Skeletal muscle cell (primary cell): Measurements from ENCODE around the gene CLTRN.
"Not testable (repeated sequence)": the region's sequence is repeated elsewhere in the genome, so short reads cannot be mapped to it uniquely, and the experiment has no call there.

Source experiments
- DNase-seq: peaks from one replicate; pipeline ENCODE4 v3.0.0-alpha.2; 2010; ENCODE audit warnings: low read depth
- H3K4me3 ChIP-seq: 2 replicates; pipeline ENCODE4 v1.5.1; 2011; ENCODE audit warnings: low read depth, mild to moderate bottlenecking, control low read depth, low read length, moderate library complexity

CLTRN gene

GRCh38 chrX:15654804-15655203 is 9.8 kb downstream of the CLTRN start:
- not testable (repeated sequence) for DNase-seq, H3K4me3 ChIP-seq

GRCh38 chrX:15653961-15654360 is 10.6 kb downstream of the CLTRN start:
- DNase-seq: no peak
- H3K4me3 ChIP-seq: no peak overlapping the region

- not testable (repeated sequence) for DNase-seq, H3K4me3 ChIP-seq
Observed at GRCh38 chrX:15647510-15647909, 17.1 kb downstream of the CLTRN start.

GRCh38 chrX:15646543-15646942 is 18.1 kb downstream of the CLTRN start:
- H3K4me3 ChIP-seq: no peak overlapping the region
- no peak for DNase-seq

GRCh38 chrX:15646031-15646430 is 18.6 kb downstream of the CLTRN start:
- no peak for DNase-seq
- no peak overlapping the region for H3K4me3 ChIP-seq

- H3K4me3 ChIP-seq: no peak overlapping the region
- no peak for DNase-seq
Observed at GRCh38 chrX:15645266-15645665, 19.3 kb downstream of the CLTRN start.

GRCh38 chrX:15644560-15644872 is 20.1 kb downstream of the CLTRN start:
- DNase-seq: no peak
- H3K4me3 ChIP-seq: no peak overlapping the region

GRCh38 chrX:15643786-15644559 is 20.6 kb downstream of the CLTRN start:
- H3K4me3 ChIP-seq: no peak overlapping the region
- no peak for DNase-seq

GRCh38 chrX:15631637-15632036 is 33.0 kb downstream of the CLTRN start:
- H3K4me3 ChIP-seq: no peak overlapping the region
- no peak for DNase-seq

- no peak for DNase-seq
- H3K4me3 ChIP-seq: no peak overlapping the region
Observed at GRCh38 chrX:15623054-15623453, 41.6 kb downstream of the CLTRN start.

GRCh38 chrX:15619053-15619755 is 45.4 kb downstream of the CLTRN start:
- H3K4me3 ChIP-seq: no peak overlapping the region
- DNase-seq: peak; percentile 4

GRCh38 chrX:15617111-15617510 is 47.5 kb downstream of the CLTRN start:
- peak; percentile 4 for DNase-seq
- no peak overlapping the region for H3K4me3 ChIP-seq

- H3K4me3 ChIP-seq: no peak overlapping the region
Observed at GRCh38 chrX:15616531-15616930, 48.1 kb downstream of the CLTRN start.

GRCh38 chrX:15607067-15607466 is 57.5 kb downstream of the CLTRN start:
- no peak for DNase-seq
- no peak overlapping the region for H3K4me3 ChIP-seq

More at GRCh38 chrX:15616531-15616930, 48.1 kb downstream of the CLTRN start:
- peak; percentile 24 for DNase-seq

GRCh38 chrX:15606136-15606535 is 58.5 kb downstream of the CLTRN start:
- DNase-seq: no peak
- no peak overlapping the region for H3K4me3 ChIP-seq

- DNase-seq: no peak
- H3K4me3 ChIP-seq: no peak overlapping the region
Observed at GRCh38 chrX:15605226-15605625, 59.4 kb downstream of the CLTRN start.

GRCh38 chrX:15602761-15603160 is 61.8 kb downstream of the CLTRN start:
- DNase-seq: no peak
- H3K4me3 ChIP-seq: no peak overlapping the region

GRCh38 chrX:15601932-15602331 is 62.7 kb downstream of the CLTRN start:
- DNase-seq: no peak
- H3K4me3 ChIP-seq: no peak overlapping the region

GRCh38 chrX:15600745-15601144 is 63.9 kb downstream of the CLTRN start, which contains the start of gene ACE2:
ACE2 (minus strand) TSS chrX:15600960; CDS start chrX:15600911, 49 bp downstream.
- no peak for DNase-seq
- H3K4me3 ChIP-seq: no peak within 1 kb of the TSS

- H3K4me3 ChIP-seq: no peak overlapping the region
- DNase-seq: no peak
Observed at GRCh38 chrX:15600049-15600448, 64.6 kb downstream of the CLTRN start.

- H3K4me3 ChIP-seq: no peak overlapping the region
- DNase-seq: no peak
Observed at GRCh38 chrX:15599461-15599860, 65.1 kb downstream of the CLTRN start.
